Stimulated activated memory B cell treated with anti-CD40 and anti-IgM and Interleukin-4, amounts not matched to agents 10 μg/mL and 1 μg/mL and 100 μg/mL, for 72 hours (primary cell): ENCODE measurements around the gene SPIC.

Experiments
- ATAC-seq: fragments of 150-1000 bp; cut with Tn5 transposase; 2 replicates; pipeline ENCODE4 v1.10.0; 2021
- H3K27ac Mint-ChIP-seq: one replicate; pipeline ENCODE4 v1.8.0; 2022; ENCODE audit warnings: mild to moderate bottlenecking, mixed read lengths
- H3K27me3 Mint-ChIP-seq: one replicate; pipeline ENCODE4 v1.8.0; 2022; ENCODE audit warnings: mixed read lengths
- H3K36me3 Mint-ChIP-seq: one replicate; pipeline ENCODE4 v1.8.0; 2022; ENCODE audit warnings: mixed read lengths
- H3K4me1 Mint-ChIP-seq: one replicate; pipeline ENCODE4 v1.8.0; 2022; ENCODE audit warnings: mixed read lengths
- H3K4me3 Mint-ChIP-seq: one replicate; pipeline ENCODE4 v1.8.0; 2022; ENCODE audit warnings: mild to moderate bottlenecking, moderate library complexity, mixed read lengths
- H3K9me3 Mint-ChIP-seq: one replicate; pipeline ENCODE4 v1.8.0; 2022; ENCODE audit warnings: mixed read lengths

The SPIC gene

GRCh38 chr12:101490286-101490920 is 15.3 kb downstream of the SPIC start:
- peak; percentile 74 for ATAC-seq
- peaks cover 4% of the 10 kb centered on the region for H3K9me3 Mint-ChIP-seq

DNA sequence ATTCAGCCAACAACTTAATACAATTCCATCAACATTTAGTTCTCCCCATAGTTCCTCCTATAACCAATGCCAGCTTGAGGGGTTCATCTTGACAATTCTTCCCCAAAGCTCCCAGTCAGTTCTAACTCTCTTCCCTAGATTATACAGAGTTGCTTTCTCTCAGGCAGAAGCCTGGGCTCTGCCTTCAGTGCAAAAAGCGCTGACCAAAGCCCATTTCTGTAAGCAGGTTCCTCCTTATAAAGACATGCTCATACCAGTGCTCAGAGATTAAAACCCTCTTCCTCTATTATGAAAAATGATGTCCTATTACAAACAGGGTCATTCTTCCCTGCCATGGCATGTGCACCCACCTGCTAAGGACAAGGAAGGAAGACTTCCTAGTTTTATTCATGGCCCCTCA is 16.2 kb downstream of the SPIC start:
- no peak for ATAC-seq
- Mint-ChIP-seq H3K27ac (no peak overlapping the region), H3K4me3 (no peak overlapping the region), H3K9me3 (peaks cover 4% of the 10 kb centered on the region), H3K36me3 (no peaks in the 10 kb centered on the region), H3K4me1 (peaks cover 10% of the 10 kb centered on the region), H3K27me3 (peaks cover 24% of the 10 kb centered on the region)

More at GRCh38 chr12:101490286-101490920, 15.3 kb downstream of the SPIC start:
- peaks cover 10% of the 10 kb centered on the region for H3K4me1 Mint-ChIP-seq
- H3K27me3 Mint-ChIP-seq, result peaks cover 24% of the 10 kb centered on the region
- no peak overlapping the region for H3K4me3 Mint-ChIP-seq
- no peaks in the 10 kb centered on the region for H3K36me3 Mint-ChIP-seq
- H3K27ac Mint-ChIP-seq, result no peak overlapping the region

DNA sequence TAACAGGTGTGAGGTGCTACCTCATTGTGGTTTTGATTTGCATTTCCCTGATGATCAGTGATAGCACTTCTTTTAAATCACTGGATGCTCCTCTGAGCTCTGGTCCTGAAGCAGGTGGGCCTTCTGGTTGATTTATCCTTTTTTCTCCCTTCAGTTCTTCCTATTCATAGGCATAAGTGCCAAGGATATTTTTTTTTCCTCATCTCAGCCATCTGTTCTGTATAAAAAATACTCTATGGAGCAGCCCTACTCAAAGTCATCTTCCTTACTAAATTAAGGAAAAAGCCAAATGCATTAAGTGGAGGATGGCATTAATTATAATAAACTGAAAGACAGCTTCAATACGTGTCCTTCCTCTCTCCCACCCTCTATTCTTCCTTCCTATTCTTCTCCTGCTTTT is 18.4 kb downstream of the SPIC start:
- no peak overlapping the region for H3K27ac Mint-ChIP-seq
- H3K4me1 Mint-ChIP-seq, result peaks cover 10% of the 10 kb centered on the region
- H3K4me3 Mint-ChIP-seq, result no peak overlapping the region
- ATAC-seq, result no peak
- peaks cover 14% of the 10 kb centered on the region for H3K27me3 Mint-ChIP-seq
- H3K36me3 Mint-ChIP-seq, result no peaks in the 10 kb centered on the region
- peaks cover 4% of the 10 kb centered on the region for H3K9me3 Mint-ChIP-seq

DNA sequence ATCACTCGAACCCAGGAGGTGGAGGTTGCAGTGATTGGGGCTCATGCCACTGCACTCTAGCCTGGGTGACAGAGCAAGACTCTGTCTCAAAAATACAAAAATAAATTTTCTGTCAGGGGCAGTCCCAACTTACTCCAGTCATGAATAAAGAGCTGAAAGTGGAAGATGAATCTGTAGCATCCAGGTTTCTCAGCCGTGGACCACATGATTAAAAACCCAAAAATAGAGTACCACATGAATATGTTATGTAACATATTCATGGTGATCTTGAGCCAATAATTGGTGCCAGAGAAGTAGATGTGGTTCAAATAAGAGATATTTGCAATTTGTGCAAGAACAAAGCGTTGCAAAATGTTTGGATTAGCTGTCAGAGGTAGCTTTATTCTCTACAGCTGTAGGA is 23.1 kb downstream of the SPIC start:
- H3K36me3 Mint-ChIP-seq, result no peaks in the 10 kb centered on the region
- ATAC-seq, result no peak
- no peak overlapping the region for H3K4me3 Mint-ChIP-seq
- no peak overlapping the region for H3K27ac Mint-ChIP-seq
- peaks cover 9% of the 10 kb centered on the region for H3K27me3 Mint-ChIP-seq
- H3K4me1 Mint-ChIP-seq, result peaks cover 10% of the 10 kb centered on the region
- no peaks in the 10 kb centered on the region for H3K9me3 Mint-ChIP-seq

DNA sequence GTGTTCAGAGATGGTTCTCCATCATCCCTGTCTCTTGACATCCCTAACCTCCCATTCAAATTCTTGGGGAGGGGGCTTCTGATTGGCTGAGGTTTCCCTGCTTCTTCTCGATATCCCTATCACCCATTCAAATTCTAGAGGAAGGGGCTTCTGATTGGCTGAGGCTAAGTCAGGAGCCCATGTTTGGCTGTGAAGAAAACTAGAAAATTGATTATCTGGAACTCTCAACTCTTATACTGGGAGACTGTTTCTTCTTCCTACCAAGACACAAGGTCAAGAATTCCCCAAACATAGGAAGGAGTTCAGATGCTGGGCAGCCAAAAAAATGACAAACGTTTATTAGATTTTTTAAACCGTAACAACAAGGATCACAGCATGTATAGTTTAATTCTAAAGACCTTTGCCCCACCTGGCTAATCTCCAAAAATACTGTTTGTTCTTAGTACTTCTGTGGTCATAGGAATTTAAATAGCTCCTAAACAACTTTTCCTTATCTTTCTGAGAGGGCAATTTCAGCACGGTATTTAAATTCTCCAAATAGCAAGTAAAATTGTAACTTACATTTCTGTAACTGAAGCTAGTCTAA is 26.4 kb downstream of the SPIC start:
- ATAC-seq, result no peak
- H3K9me3 Mint-ChIP-seq, result peaks cover 7% of the 10 kb centered on the region
- H3K4me1 Mint-ChIP-seq, result peaks cover 8% of the 10 kb centered on the region
- H3K4me3 Mint-ChIP-seq, result no peak overlapping the region
- no peaks in the 10 kb centered on the region for H3K36me3 Mint-ChIP-seq
- H3K27ac Mint-ChIP-seq, result no peak overlapping the region
- peaks cover 9% of the 10 kb centered on the region for H3K27me3 Mint-ChIP-seq

DNA sequence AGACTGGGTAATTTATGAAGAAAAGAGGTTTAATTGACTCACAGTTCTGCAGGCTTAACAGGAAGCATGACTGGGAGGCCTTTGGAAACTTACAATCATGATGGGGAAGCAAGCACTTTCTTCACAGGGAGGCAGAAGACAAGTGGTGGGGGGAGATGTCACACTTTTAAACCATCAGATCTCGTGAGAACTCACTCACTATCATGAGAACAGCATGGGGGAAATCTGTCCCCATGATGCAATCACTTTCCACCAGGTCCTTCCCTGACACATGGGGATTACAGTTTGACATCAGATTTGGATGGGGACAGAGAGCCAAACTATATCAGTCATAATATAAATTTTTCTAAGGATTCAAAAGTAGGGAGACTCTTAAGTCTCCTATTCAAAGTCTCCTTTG is 46.0 kb downstream of the SPIC start:
- no peak for ATAC-seq
- no peaks in the 10 kb centered on the region for H3K4me1 Mint-ChIP-seq
- peaks cover 22% of the 10 kb centered on the region for H3K27me3 Mint-ChIP-seq
- no peak overlapping the region for H3K27ac Mint-ChIP-seq
- H3K9me3 Mint-ChIP-seq, result peaks cover 4% of the 10 kb centered on the region
- no peak overlapping the region for H3K4me3 Mint-ChIP-seq
- no peaks in the 10 kb centered on the region for H3K36me3 Mint-ChIP-seq

GRCh38 chr12:101527682-101528081 is 52.5 kb downstream of the SPIC start:
- no peak overlapping the region for H3K4me3 Mint-ChIP-seq
- H3K27me3 Mint-ChIP-seq, result peaks cover 27% of the 10 kb centered on the region
- no peaks in the 10 kb centered on the region for H3K4me1 Mint-ChIP-seq
- H3K27ac Mint-ChIP-seq, result no peak overlapping the region
- no peak for ATAC-seq
- no peaks in the 10 kb centered on the region for H3K9me3 Mint-ChIP-seq
- H3K36me3 Mint-ChIP-seq, result no peaks in the 10 kb centered on the region

DNA sequence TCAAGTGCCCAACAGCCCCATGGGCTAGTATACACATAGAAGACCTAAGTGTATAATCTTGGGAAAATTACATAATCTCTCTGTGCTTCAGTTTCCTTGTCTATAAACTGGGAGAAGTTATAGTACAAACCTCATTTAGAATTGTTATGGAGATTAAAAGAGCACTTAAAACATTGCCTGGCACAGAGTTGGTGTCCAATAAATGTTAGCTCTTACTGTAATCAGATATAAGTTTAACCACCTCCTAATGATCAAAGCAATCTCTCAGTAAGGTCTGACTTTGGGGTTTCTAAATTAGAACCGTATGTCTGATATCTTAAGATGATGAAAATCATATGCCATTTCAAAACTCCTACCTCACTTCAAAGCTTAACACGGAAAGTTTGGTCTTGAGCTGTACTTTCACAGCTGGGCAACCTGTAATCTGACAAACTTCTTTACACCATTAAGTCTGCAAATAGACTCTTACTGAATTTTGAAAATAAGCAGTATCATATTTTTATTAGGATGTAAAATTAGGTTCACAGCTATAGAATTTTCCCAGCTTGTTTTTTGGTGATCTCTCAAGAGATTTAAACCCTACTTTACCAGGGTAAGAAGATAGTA is 61.0 kb downstream of the SPIC start:
- Mint-ChIP-seq H3K36me3 (no peaks in the 10 kb centered on the region), H3K4me3 (no peak overlapping the region), H3K27me3 (no peaks in the 10 kb centered on the region), H3K4me1 (no peaks in the 10 kb centered on the region), H3K9me3 (no peaks in the 10 kb centered on the region), H3K27ac (no peak overlapping the region)
- no peak for ATAC-seq
